ENCODE results near the gene ACMSD.

ACMSD gene

DNA sequence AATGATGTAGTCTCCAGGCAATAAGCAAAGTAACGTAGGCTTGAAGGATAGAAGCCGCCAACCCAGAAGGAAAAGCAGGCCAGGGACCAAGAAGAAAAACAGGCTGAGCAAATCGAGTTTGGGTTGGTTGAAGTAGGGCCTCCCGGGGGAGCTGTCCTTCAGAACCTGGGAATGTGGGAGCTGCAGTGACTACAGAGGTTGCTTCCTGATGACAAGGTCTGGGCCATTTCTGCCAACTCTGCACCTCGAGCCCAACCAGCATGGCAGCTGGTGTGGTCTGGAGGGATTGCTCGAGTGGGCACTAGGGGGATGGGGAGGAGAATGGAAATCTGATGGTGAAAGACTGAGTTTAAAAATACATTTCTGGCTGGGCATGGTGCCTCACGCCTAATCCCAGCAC, 14.1 kb downstream of the ACMSD start:
- no peaks in the 10 kb centered on the region for H3K36me3 ChIP-seq
- H3K4me1 ChIP-seq: no peaks in the 10 kb centered on the region
- no peak for TF ChIP-seq CTCF (IDR thresholded peaks at IDR 0.05)
- no peak overlapping the region for H3K27ac ChIP-seq
- H3K9me3 ChIP-seq: peaks cover 0 to 6% (median 0%) of the 10 kb centered on the region in 3 donors
- intact Hi-C loops (cut with DNase I; ENCODE audit: low total_unique reads): no loop called here
- no peak for DNase-seq
- H3K4me3 ChIP-seq: no peak overlapping the region
- H3K27me3 ChIP-seq: no peaks in the 10 kb centered on the region

DNA sequence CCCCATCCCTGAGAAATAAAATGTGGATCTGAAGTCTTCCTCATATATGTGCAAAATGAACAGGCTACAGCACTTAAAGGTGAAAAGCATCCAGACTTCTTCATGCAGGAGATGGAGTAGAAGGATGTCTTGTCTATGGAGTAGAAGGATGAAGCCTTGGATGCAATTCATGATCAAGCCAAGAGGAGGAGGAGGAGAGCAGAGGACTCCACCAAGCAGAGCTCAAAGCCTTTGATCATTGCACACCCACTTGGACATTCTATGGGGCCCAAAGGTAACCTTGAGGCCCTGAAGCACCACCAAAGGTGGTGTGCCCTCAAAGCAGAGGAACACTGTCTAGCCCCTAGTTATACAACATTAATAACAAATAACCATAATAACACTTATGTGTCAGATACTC, 17.3 kb downstream of the ACMSD start:
- Histone ChIP-seq H3K27ac (no peak overlapping the region), H3K4me3 (no peak overlapping the region), H3K36me3 (no peaks in the 10 kb centered on the region), H3K27me3 (no peaks in the 10 kb centered on the region), H3K4me1 (no peaks in the 10 kb centered on the region), H3K9me3 (no peaks in the 10 kb centered on the region)
- intact Hi-C loops (cut with DNase I; ENCODE audit: low total_unique reads): no loop called here
- DNase-seq: no peak
- TF ChIP-seq CTCF (IDR thresholded peaks at IDR 0.05): no peak

DNA sequence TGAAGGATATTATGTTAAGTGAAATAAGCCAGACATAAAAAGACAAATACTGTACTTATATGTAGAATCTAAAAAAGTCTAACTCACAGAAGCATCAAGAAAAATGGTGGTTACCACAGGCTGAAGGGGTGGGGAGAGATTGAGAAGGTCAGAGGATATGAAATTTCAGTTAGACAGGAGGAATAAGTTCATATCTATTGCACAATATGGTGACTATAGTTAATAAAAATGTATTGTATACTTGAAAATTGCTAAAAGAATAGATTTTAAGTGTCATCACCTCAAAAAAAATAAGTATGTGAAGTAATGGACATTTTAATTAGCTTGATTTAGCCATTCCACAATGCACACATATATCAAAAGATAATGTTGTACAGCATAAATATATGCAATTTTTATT, 19.8 kb downstream of the ACMSD start:
- intact Hi-C loops (cut with DNase I; ENCODE audit: low total_unique reads): no loop called here

DNA sequence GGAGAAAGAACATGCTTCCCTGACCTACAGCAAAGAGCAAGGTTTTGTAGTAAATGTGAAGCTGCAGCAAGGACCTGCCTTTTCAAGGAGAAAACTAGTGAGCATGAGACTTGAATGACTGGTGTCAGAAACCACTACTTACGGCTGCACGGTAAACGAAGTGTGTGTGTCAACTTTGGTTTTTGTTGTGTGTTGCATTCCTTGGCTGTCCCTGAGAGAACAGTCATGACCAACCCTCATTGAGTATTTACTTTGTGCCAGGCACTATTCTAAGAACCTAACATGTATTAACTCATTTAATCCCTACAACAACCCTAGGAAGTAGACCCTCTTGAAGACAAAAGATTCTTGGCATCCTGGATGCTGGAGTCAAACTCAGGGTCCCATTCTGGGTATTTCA, 22.8 kb downstream of the ACMSD start:
- Histone ChIP-seq H3K4me3 (no peak overlapping the region), H3K4me1 (no peaks in the 10 kb centered on the region), H3K27ac (no peak overlapping the region), H3K9me3 (no peaks in the 10 kb centered on the region), H3K36me3 (no peaks in the 10 kb centered on the region), H3K27me3 (no peaks in the 10 kb centered on the region)
- intact Hi-C loops (cut with DNase I; ENCODE audit: low total_unique reads): no loop called here
- DNase-seq: no peak
- TF ChIP-seq CTCF (IDR thresholded peaks at IDR 0.05): no peak

More for the DNA sequence above, 19.8 kb downstream of the ACMSD start:
- no peak for TF ChIP-seq CTCF (IDR thresholded peaks at IDR 0.05)
- Histone ChIP-seq H3K4me3 (no peak overlapping the region), H3K27ac (no peak overlapping the region), H3K27me3 (no peaks in the 10 kb centered on the region), H3K36me3 (no peaks in the 10 kb centered on the region), H3K4me1 (no peaks in the 10 kb centered on the region), H3K9me3 (no peaks in the 10 kb centered on the region)
- no peak for DNase-seq

- intact Hi-C loops (cut with DNase I; ENCODE audit: low total_unique reads): no loop called here
- no peaks in the 10 kb centered on the region for H3K9me3 ChIP-seq
- no peak for DNase-seq
- H3K27me3 ChIP-seq: no peaks in the 10 kb centered on the region
- no peaks in the 10 kb centered on the region for H3K4me1 ChIP-seq
- TF ChIP-seq CTCF (IDR thresholded peaks at IDR 0.05): no peak
- no peaks in the 10 kb centered on the region for H3K36me3 ChIP-seq
- no peak overlapping the region for H3K4me3 ChIP-seq
- no peak overlapping the region for H3K27ac ChIP-seq
These were observed 23.7 kb downstream of the ACMSD start for GRCh38 chr2:134862069-134862468.

GRCh38 chr2:134862674-134863073, 24.3 kb downstream of the ACMSD start:
- no peak for TF ChIP-seq CTCF (IDR thresholded peaks at IDR 0.05)
- intact Hi-C loops (cut with DNase I; ENCODE audit: low total_unique reads): no loop called here
- Histone ChIP-seq H3K36me3 (no peaks in the 10 kb centered on the region), H3K27ac (no peak overlapping the region), H3K4me1 (no peaks in the 10 kb centered on the region), H3K4me3 (no peak overlapping the region), H3K27me3 (no peaks in the 10 kb centered on the region), H3K9me3 (no peaks in the 10 kb centered on the region)
- no peak for DNase-seq

Measured in tibial artery (tissue), 4 donors.